H9 (cell line): ENCODE results near the gene ANXA9. TPM values are rescaled to one million over a fixed set of nuclear protein-coding genes. Genes with fewer than 3 reads are reported as not detected.

Experiments
- DNase-seq: peaks from one replicate; pipeline ENCODE4 v3.0.0-alpha.2; 2017
- H2AFZ ChIP-seq: one replicate; pipeline ENCODE4 v1.6.1; 2013; ENCODE audit warnings: mild to moderate bottlenecking, low read length, control low read depth, moderate library complexity
- H2AK5ac ChIP-seq: 2 replicates; pipeline ENCODE4 v1.6.1; 2013; ENCODE audit warnings: low read length, control low read depth, mixed read lengths; ENCODE audit not compliant: insufficient read length
- H2BK120ac ChIP-seq: one replicate; pipeline ENCODE4 v1.6.1; 2013; ENCODE audit warnings: low read depth, mild to moderate bottlenecking, low read length, control low read depth, inconsistent platforms; ENCODE audit not compliant: poor library complexity, severe bottlenecking
- H2BK12ac ChIP-seq: 2 replicates; pipeline ENCODE4 v1.6.1; 2013; ENCODE audit warnings: low read length, control low read depth, mixed read lengths, low read depth; ENCODE audit not compliant: insufficient read length
- H2BK15ac ChIP-seq: 2 replicates; pipeline ENCODE4 v1.6.1; 2013; ENCODE audit warnings: low read depth, low read length, control low read depth
- H2BK20ac ChIP-seq: one replicate; pipeline ENCODE4 v1.6.1; 2013; ENCODE audit warnings: low read depth, mild to moderate bottlenecking, low read length, control low read depth, inconsistent platforms; ENCODE audit not compliant: poor library complexity, severe bottlenecking
- H2BK5ac ChIP-seq: 2 replicates; pipeline ENCODE4 v1.6.1; 2013; ENCODE audit warnings: low read length, control low read depth, mixed read lengths; ENCODE audit not compliant: insufficient read length
- H3K14ac ChIP-seq: 2 replicates; pipeline ENCODE4 v1.6.1; 2013; ENCODE audit warnings: low read length, control low read depth; ENCODE audit not compliant: insufficient read depth
- H3K18ac ChIP-seq: 2 replicates; pipeline ENCODE4 v1.6.1; 2013; ENCODE audit warnings: low read depth, mild to moderate bottlenecking, mixed read lengths, low read length, control low read depth; ENCODE audit not compliant: insufficient read length
- H3K23ac ChIP-seq: 2 replicates; pipeline ENCODE4 v1.6.1; 2013; ENCODE audit warnings: low read length, control low read depth, mixed read lengths, low read depth; ENCODE audit not compliant: insufficient read length
- H3K23me2 ChIP-seq: 2 replicates; pipeline ENCODE4 v1.6.1; 2013; ENCODE audit warnings: low read depth, mild to moderate bottlenecking, mixed read lengths, low read length, control low read depth; ENCODE audit not compliant: insufficient read length, poor library complexity, severe bottlenecking
- H3K27ac ChIP-seq: 2 replicates; pipeline ENCODE4 v1.5.1; 2013; ENCODE audit warnings: low read length, control low read depth, mixed read lengths, low read depth; ENCODE audit not compliant: insufficient read length
- H3K27me3 ChIP-seq: 2 replicates; pipeline ENCODE4 v1.6.1; 2013; ENCODE audit warnings: low read length, control low read depth, inconsistent platforms; ENCODE audit not compliant: insufficient read depth
- H3K4ac ChIP-seq: 2 replicates; pipeline ENCODE4 v1.6.1; 2013; ENCODE audit warnings: low read depth, mild to moderate bottlenecking, control low read depth, inconsistent platforms, low read length, moderate library complexity
- H3K4me1 ChIP-seq: 2 replicates; pipeline ENCODE4 v1.6.1; 2013; ENCODE audit warnings: low read length, control low read depth, inconsistent platforms; ENCODE audit not compliant: insufficient read depth
- H3K4me2 ChIP-seq: 2 replicates; pipeline ENCODE4 v1.6.1; 2013; ENCODE audit warnings: low read length, control low read depth, mixed read lengths; ENCODE audit not compliant: insufficient read length, insufficient read depth
- H3K56ac ChIP-seq: 2 replicates; pipeline ENCODE4 v1.6.1; 2013; ENCODE audit warnings: low read depth, mild to moderate bottlenecking, mixed read lengths, low read length, control low read depth; ENCODE audit not compliant: insufficient read length
- H3K79me1 ChIP-seq: 2 replicates; pipeline ENCODE4 v1.6.1; 2013; ENCODE audit warnings: low read depth, mild to moderate bottlenecking, moderate library complexity, low read length, control low read depth, inconsistent platforms; ENCODE audit not compliant: insufficient read depth, poor library complexity, severe bottlenecking
- H3K79me2 ChIP-seq: 2 replicates; pipeline ENCODE4 v1.6.1; 2013; ENCODE audit warnings: low read length, control low read depth, inconsistent platforms; ENCODE audit not compliant: insufficient read depth
- H3K9ac ChIP-seq: 2 replicates; pipeline ENCODE4 v1.6.1; 2013; ENCODE audit warnings: low read length, control low read depth, mixed read lengths; ENCODE audit not compliant: insufficient read length; ENCODE audit errors: extremely low read depth
- H3K9me3 ChIP-seq: one replicate; pipeline ENCODE4 v1.6.1; 2013; ENCODE audit warnings: low read depth, low read length, inconsistent platforms; ENCODE audit not compliant: control insufficient read depth
- H3T11ph ChIP-seq: one replicate; pipeline ENCODE4 v1.6.1; 2013; ENCODE audit warnings: mild to moderate bottlenecking, low read length, control low read depth, inconsistent platforms
- H4K20me1 ChIP-seq: one replicate; pipeline ENCODE4 v1.6.1; 2013; ENCODE audit not compliant: control insufficient read depth, insufficient read length, insufficient read depth
- H4K5ac ChIP-seq: 2 replicates; pipeline ENCODE4 v1.6.1; 2013; ENCODE audit warnings: low read depth, mild to moderate bottlenecking, mixed read lengths, low read length, control low read depth; ENCODE audit not compliant: insufficient read length
- H4K8ac ChIP-seq: replicated peaks from 2 replicates; pipeline ENCODE4 v1.6.1; 2013; ENCODE audit warnings: low read length, control low read depth, mixed read lengths, low read depth; ENCODE audit not compliant: insufficient read length
- H4K91ac ChIP-seq: 2 replicates; pipeline ENCODE4 v1.6.1; 2013; ENCODE audit warnings: low read depth, mild to moderate bottlenecking, moderate library complexity, mixed read lengths, low read length, control low read depth; ENCODE audit not compliant: insufficient read length
- H3K27ac Mint-ChIP-seq, 3 experiments: 2 replicates in 2 of 3; 3 replicates in 1 of 3; pipeline ENCODE4 v1.8.0; 2020 to 2021; ENCODE audit warnings: mixed read lengths in 3 of 3, mild to moderate bottlenecking in 1 of 3, moderate library complexity in 1 of 3
- H3K27me3 Mint-ChIP-seq: 2 replicates; pipeline ENCODE4 v1.8.0; 2021; ENCODE audit warnings: low read depth, mild to moderate bottlenecking, moderate library complexity, mixed read lengths
- H3K36me3 Mint-ChIP-seq, 3 experiments: 2 replicates in 2 of 3; 3 replicates in 1 of 3; pipeline ENCODE4 v1.8.0; 2020 to 2021; ENCODE audit warnings: low read depth in 3 of 3, mixed read lengths in 3 of 3; ENCODE audit not compliant: insufficient read depth in 1 of 3
- H3K4me1 Mint-ChIP-seq, 2 experiments: 2 replicates each; pipeline ENCODE4 v1.8.0; 2020; ENCODE audit warnings: mixed read lengths in 2 of 2
- H3K4me3 Mint-ChIP-seq, 2 experiments: 2 replicates in 1 of 2; 3 replicates in 1 of 2; pipeline ENCODE4 v1.8.0; 2020 to 2021; ENCODE audit warnings: mild to moderate bottlenecking in 2 of 2, mixed read lengths in 2 of 2, moderate library complexity in 1 of 2
- H3K9me3 Mint-ChIP-seq, 2 experiments: 2 replicates in 1 of 2; 3 replicates in 1 of 2; pipeline ENCODE4 v1.8.0; 2020; ENCODE audit warnings: mild to moderate bottlenecking in 2 of 2, mixed read lengths in 2 of 2, moderate library complexity in 1 of 2
- CTCF ChIP-seq: fragments of 200-600 bp; sonication (generic); conservative IDR thresholded peaks from 3 replicates; pipeline ENCODE4 v1.8.0; 2021; ENCODE audit warnings: antibody characterized with exemption, mild to moderate bottlenecking
- WGBS: extraction: QIAGEN DNeasy Blood & Tissue Kit; methylation state at CpG from one replicate; pipeline ENCODE4 v1.1.7; 2013; ENCODE audit warnings: missing lambda C conversion rate, low lambda C conversion rate, mixed read lengths; ENCODE audit not compliant: insufficient read length; ENCODE audit errors: extremely low coverage; 5-methylcytosine and 5-hydroxymethylcytosine counted together
- total RNA-seq: library from RNA; stranded (reverse); gene quantifications from 2 replicates; pipeline ENCODE4 v1.2.1, GENCODE V29; 2021

ANXA9 gene
- total RNA-seq, 1 experiment from 2014 or later = 0.92 TPM

GRCh38 chr1:150971583-150972416 is 10.3 kb upstream of the ANXA9 start:
- Histone ChIP-seq H2BK12ac (no peak overlapping the region), H3K79me1 (no peaks in the 10 kb centered on the region), H3K9ac (no peak overlapping the region), H3K27ac (no peak overlapping the region), H3K4me2 (peak overlapping the region; percentile 72), H3K4ac (no peak overlapping the region), H3T11ph (no peak overlapping the region), H4K91ac (no peak overlapping the region), H4K8ac (no peak overlapping the region), H3K23ac (no peak overlapping the region), H3K4me1 (peaks cover 13% of the 10 kb centered on the region), H3K79me2 (peaks cover 31% of the 10 kb centered on the region; the same call in 1 of the 2 replicates), H4K5ac (no peak overlapping the region), H3K9me3 (no peaks in the 10 kb centered on the region), H3K23me2 (peaks cover 12% of the 10 kb centered on the region), H2BK20ac (no peak overlapping the region), H3K27me3 (no peaks in the 10 kb centered on the region), H4K20me1 (no peaks in the 10 kb centered on the region), H2AK5ac (no peak overlapping the region), H2BK5ac (no peak overlapping the region), H2BK120ac (no peak overlapping the region), H2AFZ (no peak overlapping the region), H3K56ac (no peak overlapping the region), H3K18ac (no peak overlapping the region), H2BK15ac (no peak overlapping the region), H3K14ac (no peak overlapping the region)
- DNase-seq = peak; percentile 50
- Mint-ChIP-seq H3K9me3 (no peaks in the 10 kb centered on the region), H3K4me1 (peaks cover 56 to 59% of the 10 kb centered on the region in 2 experiments), H3K4me3 (peak overlapping the region; percentile 78 to 86), H3K27ac (peak overlapping the region; percentile 79 to 96 (median 92); a peak in 6 of 7 replicates), H3K36me3 (peaks cover 25 to 27% (median 26%) of the 10 kb centered on the region in 3 experiments), H3K27me3 (no peaks in the 10 kb centered on the region)
- WGBS = no CpG with 5 or more reads among the region's 6 CpGs
- peak; percentile 40; the same call in 2 of the 3 replicates for TF ChIP-seq CTCF
